Breast epithelium (tissue), 3 donors: ENCODE measurements around the gene STARD7.

ENCODE experiments used
- POLR2A ChIP-seq: fragments of 450-650 bp; IDR thresholded peaks from one replicate; pipeline ENCODE4 v1.6.1; 2016; ENCODE audit warnings: antibody characterized with exemption, mild to moderate bottlenecking, moderate library complexity
- POLR2AphosphoS5 ChIP-seq, 3 donors: sonication (generic); formaldehyde crosslinking; IDR thresholded peaks; one replicate each; pipeline ENCODE4 v1.6.1; 2017; ENCODE audit warnings: antibody characterized with exemption in 3 of 3
- TF ChIP-seq, protein P1 (sequence below), 3 donors: fragments of 450-650 bp; IDR thresholded peaks; one replicate each; pipeline ENCODE4 v1.5.1; 2016 to 2017; ENCODE audit warnings: antibody characterized with exemption in 3 of 3, mild to moderate bottlenecking in 3 of 3, moderate library complexity in 3 of 3

DNA sequence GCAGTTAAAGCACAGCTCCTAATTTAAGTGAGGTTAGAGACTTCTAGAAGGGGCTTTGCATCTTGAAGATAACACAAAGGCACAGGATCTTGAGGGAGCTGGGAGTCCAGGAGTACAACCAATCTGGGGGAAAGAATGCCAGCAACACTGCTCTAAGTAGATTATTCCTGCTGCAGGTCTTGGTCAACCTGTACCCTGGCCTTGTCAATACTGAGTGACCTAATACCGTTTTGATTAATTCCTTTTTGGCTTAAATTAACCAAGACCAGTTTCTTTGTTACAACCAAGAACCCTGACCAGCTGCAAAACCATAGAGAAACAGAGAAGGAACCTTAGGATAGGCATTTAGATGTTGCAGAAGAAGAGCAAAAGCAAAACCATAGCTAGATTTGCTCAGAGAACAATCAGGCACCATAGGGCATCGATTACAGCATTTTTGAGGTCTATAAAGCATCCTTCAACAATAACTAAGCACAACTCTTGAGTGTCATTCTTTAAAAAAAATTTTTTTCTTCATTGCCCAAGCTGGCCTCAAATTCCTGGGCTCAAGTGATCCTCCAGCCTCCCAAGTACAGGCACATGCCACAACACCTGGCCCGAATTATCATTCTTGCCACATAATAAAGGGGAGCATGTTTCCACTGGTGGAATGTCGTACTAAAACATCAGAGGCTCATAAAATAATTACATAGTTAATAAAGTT, 6.3 kb downstream of the STARD7 start:
- TF ChIP-seq POLR2A (no peak), POLR2AphosphoS5 (IDR thresholded peaks at IDR 0.05) (no peak)
- TF ChIP-seq, protein P1, sequence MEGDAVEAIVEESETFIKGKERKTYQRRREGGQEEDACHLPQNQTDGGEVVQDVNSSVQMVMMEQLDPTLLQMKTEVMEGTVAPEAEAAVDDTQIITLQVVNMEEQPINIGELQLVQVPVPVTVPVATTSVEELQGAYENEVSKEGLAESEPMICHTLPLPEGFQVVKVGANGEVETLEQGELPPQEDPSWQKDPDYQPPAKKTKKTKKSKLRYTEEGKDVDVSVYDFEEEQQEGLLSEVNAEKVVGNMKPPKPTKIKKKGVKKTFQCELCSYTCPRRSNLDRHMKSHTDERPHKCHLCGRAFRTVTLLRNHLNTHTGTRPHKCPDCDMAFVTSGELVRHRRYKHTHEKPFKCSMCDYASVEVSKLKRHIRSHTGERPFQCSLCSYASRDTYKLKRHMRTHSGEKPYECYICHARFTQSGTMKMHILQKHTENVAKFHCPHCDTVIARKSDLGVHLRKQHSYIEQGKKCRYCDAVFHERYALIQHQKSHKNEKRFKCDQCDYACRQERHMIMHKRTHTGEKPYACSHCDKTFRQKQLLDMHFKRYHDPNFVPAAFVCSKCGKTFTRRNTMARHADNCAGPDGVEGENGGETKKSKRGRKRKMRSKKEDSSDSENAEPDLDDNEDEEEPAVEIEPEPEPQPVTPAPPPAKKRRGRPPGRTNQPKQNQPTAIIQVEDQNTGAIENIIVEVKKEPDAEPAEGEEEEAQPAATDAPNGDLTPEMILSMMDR (IDR thresholded peaks at IDR 0.05) = no peak
